Fibroblast of lung (primary cell): ENCODE data around the gene SAP130. TPM values are rescaled to one million over a fixed set of nuclear protein-coding genes. Genes with fewer than 3 reads are reported as not detected.

Experiments
- DNase-seq, 2 donors: peaks; one replicate each; pipeline versions ENCODE4 v3.0.0 to v3.0.0-alpha.2; 2010; ENCODE audit warnings: low read depth in 2 of 2
- H2AFZ ChIP-seq: 2 replicates; pipeline ENCODE4 v1.5.1; 2012; ENCODE audit warnings: low read length, control low read depth, inconsistent platforms
- H3K27ac ChIP-seq: 2 replicates; pipeline ENCODE4 v1.5.1; 2011; ENCODE audit warnings: low read length, control low read depth; ENCODE audit not compliant: insufficient read depth
- H3K27me3 ChIP-seq: 2 replicates; pipeline ENCODE4 v1.5.1; 2011; ENCODE audit warnings: mild to moderate bottlenecking, low read length; ENCODE audit not compliant: control insufficient read depth, insufficient read depth
- H3K36me3 ChIP-seq: 2 replicates; pipeline ENCODE4 v1.5.1; 2011; ENCODE audit warnings: low read length; ENCODE audit not compliant: control insufficient read depth, insufficient read depth
- H3K4me1 ChIP-seq: 2 replicates; pipeline ENCODE4 v1.5.1; 2011; ENCODE audit warnings: low read length; ENCODE audit not compliant: control insufficient read depth, insufficient read depth; ENCODE audit errors: extremely low read depth
- H3K4me2 ChIP-seq: 2 replicates; pipeline ENCODE4 v1.5.1; 2011; ENCODE audit warnings: low read length, control low read depth; ENCODE audit not compliant: insufficient read depth; ENCODE audit errors: extremely low read depth
- H3K4me3 ChIP-seq, 4 experiments: fragments of 200-600 bp in 1 of 4; sonication (generic) in 1 of 4; replicated peaks in 1 of 4; 2 replicates each; pipeline ENCODE4 v1.5.1; 2011 to 2016; ENCODE audit warnings: low read length in 4 of 4, low read depth in 3 of 4, mild to moderate bottlenecking in 3 of 4, control low read depth in 2 of 4, inconsistent platforms in 1 of 4, mixed read lengths in 1 of 4; ENCODE audit not compliant: insufficient read depth in 1 of 4; ENCODE audit errors: control extremely low read depth in 1 of 4
- H3K79me2 ChIP-seq: 2 replicates; pipeline ENCODE4 v1.5.1; 2012; ENCODE audit warnings: mild to moderate bottlenecking, low read length, inconsistent platforms; ENCODE audit not compliant: control insufficient read depth, insufficient read depth
- H3K9ac ChIP-seq: 2 replicates; pipeline ENCODE4 v1.5.1; 2011; ENCODE audit warnings: mild to moderate bottlenecking, low read length, control low read depth; ENCODE audit not compliant: insufficient read depth
- H3K9me3 ChIP-seq: 2 replicates; pipeline ENCODE4 v1.5.1; 2012; ENCODE audit warnings: low read depth, low read length; ENCODE audit not compliant: control insufficient read depth, insufficient read depth
- H4K20me1 ChIP-seq: 2 replicates; pipeline ENCODE4 v1.5.1; 2011; ENCODE audit warnings: low read length; ENCODE audit not compliant: control insufficient read depth, insufficient read depth; ENCODE audit errors: extremely low read depth
- EZH2 ChIP-seq: IDR thresholded peaks from 2 replicates; pipeline ENCODE4 v1.5.1; 2012; ENCODE audit warnings: low read length, control low read depth, mild to moderate bottlenecking; ENCODE audit errors: missing control alignments
- polyA plus RNA-seq, 2 donors: library from polyadenylated mRNA; depleted of rRNA in 1 of 2; stranded (reverse) in 1 of 2; unstranded in 1 of 2; fragments of >200 nt; gene quantifications; 2 replicates each; pipeline ENCODE4 v1.2.1, GENCODE V29; 2011 to 2012; ENCODE audit warnings: missing spikeins in 1 of 2
- total RNA-seq: library from RNA; depleted of rRNA; stranded (reverse); fragments of >200 nt; gene quantifications from 2 replicates; pipeline ENCODE4 v1.2.1, GENCODE V29; 2014
- TF ChIP-seq, protein P1 (sequence below), 2 donors: IDR thresholded peaks in 1 of 2; conservative IDR thresholded peaks in 1 of 2; 1 replicate in 1 of 2; 2 replicates in 1 of 2; pipeline ENCODE4 v1.5.1; 2011 to 2012; ENCODE audit warnings: low read length in 2 of 2, control low read depth in 1 of 2, inconsistent platforms in 1 of 2, low read depth in 1 of 2, mild to moderate bottlenecking in 1 of 2

Gene SAP130
- total and polyA plus RNA-seq, 2 donors (not counting 1 experiment from before 2014, with no cell fraction given): 4.5 to 6.7 TPM

DNA sequence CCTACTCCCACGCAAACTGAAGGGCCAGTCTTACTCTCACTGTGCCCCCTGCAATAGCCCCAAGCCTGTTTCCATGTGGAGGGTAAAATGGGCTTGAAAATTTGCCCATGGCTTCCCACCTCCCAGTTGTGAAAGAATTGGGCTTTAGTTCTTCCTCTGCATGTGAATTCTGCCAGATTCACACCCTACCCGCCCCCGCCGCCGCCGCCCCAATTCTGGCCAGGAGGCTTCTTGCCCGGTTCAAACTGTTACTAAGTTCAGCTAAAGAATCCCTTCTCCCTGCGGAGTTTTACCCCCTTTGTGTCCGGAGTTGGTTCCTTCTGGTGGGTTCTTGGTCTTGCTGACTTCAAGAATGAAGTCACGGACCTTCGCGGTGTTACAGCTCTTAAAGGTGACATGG is 25.5 kb upstream of the SAP130 start:
- H3K27me3 ChIP-seq: no peaks in the 10 kb centered on the region
- no peak overlapping the region for H3K9ac ChIP-seq
- no peaks in the 10 kb centered on the region for H3K9me3 ChIP-seq
- no peaks in the 10 kb centered on the region for H3K4me1 ChIP-seq
- TF ChIP-seq EZH2: no peak
- TF ChIP-seq, protein P1, sequence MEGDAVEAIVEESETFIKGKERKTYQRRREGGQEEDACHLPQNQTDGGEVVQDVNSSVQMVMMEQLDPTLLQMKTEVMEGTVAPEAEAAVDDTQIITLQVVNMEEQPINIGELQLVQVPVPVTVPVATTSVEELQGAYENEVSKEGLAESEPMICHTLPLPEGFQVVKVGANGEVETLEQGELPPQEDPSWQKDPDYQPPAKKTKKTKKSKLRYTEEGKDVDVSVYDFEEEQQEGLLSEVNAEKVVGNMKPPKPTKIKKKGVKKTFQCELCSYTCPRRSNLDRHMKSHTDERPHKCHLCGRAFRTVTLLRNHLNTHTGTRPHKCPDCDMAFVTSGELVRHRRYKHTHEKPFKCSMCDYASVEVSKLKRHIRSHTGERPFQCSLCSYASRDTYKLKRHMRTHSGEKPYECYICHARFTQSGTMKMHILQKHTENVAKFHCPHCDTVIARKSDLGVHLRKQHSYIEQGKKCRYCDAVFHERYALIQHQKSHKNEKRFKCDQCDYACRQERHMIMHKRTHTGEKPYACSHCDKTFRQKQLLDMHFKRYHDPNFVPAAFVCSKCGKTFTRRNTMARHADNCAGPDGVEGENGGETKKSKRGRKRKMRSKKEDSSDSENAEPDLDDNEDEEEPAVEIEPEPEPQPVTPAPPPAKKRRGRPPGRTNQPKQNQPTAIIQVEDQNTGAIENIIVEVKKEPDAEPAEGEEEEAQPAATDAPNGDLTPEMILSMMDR (conservative IDR thresholded peaks at IDR 0.05 in 1 of 2, IDR thresholded peaks at IDR 0.05 in 1 of 2; ENCODE audit: low read depth in 1 of 2, low read length in 2 of 2): no peak
- no peaks in the 10 kb centered on the region for H3K36me3 ChIP-seq
- H3K4me2 ChIP-seq: no peak overlapping the region
- H3K4me3 ChIP-seq: no peak overlapping the region
- H3K27ac ChIP-seq: no peak overlapping the region
- no peaks in the 10 kb centered on the region for H3K79me2 ChIP-seq
- no peak for DNase-seq
- no peak overlapping the region for H2AFZ ChIP-seq
- no peaks in the 10 kb centered on the region for H4K20me1 ChIP-seq

DNA sequence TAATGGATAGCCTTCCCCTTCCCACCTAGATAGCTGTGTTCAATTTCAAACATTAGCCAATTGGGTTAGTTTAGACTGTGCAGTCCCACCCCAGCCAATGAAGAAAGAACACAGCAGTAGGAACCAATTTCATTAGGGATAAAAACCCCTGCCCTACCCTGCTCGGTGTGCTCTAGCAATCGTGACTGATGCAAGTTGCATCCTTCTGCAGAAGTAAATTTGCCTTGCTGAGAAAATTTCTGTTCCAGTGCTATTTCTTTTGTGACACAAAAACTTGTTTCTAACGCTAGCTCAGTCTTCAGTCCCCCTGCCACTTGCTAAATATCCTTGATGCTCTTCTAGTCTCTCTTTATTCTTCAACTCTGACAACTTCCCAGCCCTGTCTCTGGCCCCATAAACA is 15.2 kb upstream of the SAP130 start:
- TF ChIP-seq, protein P1 (conservative IDR thresholded peaks at IDR 0.05 in 1 of 2, IDR thresholded peaks at IDR 0.05 in 1 of 2; ENCODE audit: low read depth in 1 of 2, low read length in 2 of 2): no peak
- TF ChIP-seq EZH2: no peak

DNA sequence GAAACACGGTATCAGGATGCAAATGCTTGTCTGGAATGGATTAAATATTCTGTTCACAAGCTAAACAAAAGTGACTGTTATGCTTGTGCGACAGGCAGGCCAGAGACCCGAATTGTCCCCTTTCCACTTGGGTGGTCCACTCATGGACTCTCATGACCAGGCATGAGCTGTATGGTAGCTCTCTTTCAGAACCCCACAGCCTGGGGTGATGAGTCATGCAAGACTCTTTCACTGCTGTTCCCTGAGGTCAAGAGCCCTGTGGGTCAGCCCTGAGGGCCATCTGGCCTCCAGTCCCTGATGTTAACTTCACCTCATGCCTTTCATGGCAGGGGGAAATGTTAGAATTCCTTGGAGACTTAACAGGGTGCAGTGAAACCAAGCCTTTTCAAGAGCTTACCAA is 13.7 kb upstream of the SAP130 start:
- Histone ChIP-seq H3K9me3 (no peaks in the 10 kb centered on the region), H2AFZ (no peak overlapping the region), H3K4me2 (no peak overlapping the region), H3K27me3 (no peaks in the 10 kb centered on the region), H3K27ac (no peak overlapping the region), H3K4me3 (no peak overlapping the region), H3K4me1 (no peaks in the 10 kb centered on the region), H4K20me1 (no peaks in the 10 kb centered on the region), H3K9ac (no peak overlapping the region), H3K79me2 (no peaks in the 10 kb centered on the region), H3K36me3 (no peaks in the 10 kb centered on the region)
- no peak for TF ChIP-seq EZH2
- TF ChIP-seq, protein P1 (conservative IDR thresholded peaks at IDR 0.05 in 1 of 2, IDR thresholded peaks at IDR 0.05 in 1 of 2; ENCODE audit: low read depth in 1 of 2, low read length in 2 of 2): no peak
- DNase-seq: no peak

More for the DNA sequence above, 15.2 kb upstream of the SAP130 start:
- Histone ChIP-seq H3K27me3 (no peaks in the 10 kb centered on the region), H2AFZ (no peak overlapping the region), H3K9me3 (no peaks in the 10 kb centered on the region), H3K36me3 (no peaks in the 10 kb centered on the region), H3K27ac (no peak overlapping the region), H3K9ac (no peak overlapping the region), H4K20me1 (no peaks in the 10 kb centered on the region), H3K4me2 (no peak overlapping the region), H3K4me1 (no peaks in the 10 kb centered on the region), H3K79me2 (no peaks in the 10 kb centered on the region), H3K4me3 (no peak overlapping the region)
- DNase-seq: no peak
